HFF-Myc (cell line): Measurements from ENCODE around the gene SETBP1.

Experiments used
- DNase-seq: peaks from one replicate; pipeline ENCODE4 v3.0.0-alpha.2; 2011; ENCODE audit warnings: low read depth; ENCODE audit errors: extremely low read depth
- H3K4me3 ChIP-seq: replicated peaks from 2 replicates; pipeline ENCODE4 v1.5.1; 2011; ENCODE audit warnings: low read depth, mild to moderate bottlenecking, control low read depth, low read length
- CTCF ChIP-seq: IDR thresholded peaks from 2 replicates; pipeline ENCODE4 v1.5.1; 2012; ENCODE audit warnings: mild to moderate bottlenecking, low read depth, low read length, control low read depth; ENCODE audit errors: missing control alignments

The SETBP1 gene

GRCh38 chr18:44823286-44823685 lies 142.6 kb downstream of the SETBP1 start:
- no peak overlapping the region for H3K4me3 ChIP-seq
- no peak for TF ChIP-seq CTCF
- no peak for DNase-seq

DNA sequence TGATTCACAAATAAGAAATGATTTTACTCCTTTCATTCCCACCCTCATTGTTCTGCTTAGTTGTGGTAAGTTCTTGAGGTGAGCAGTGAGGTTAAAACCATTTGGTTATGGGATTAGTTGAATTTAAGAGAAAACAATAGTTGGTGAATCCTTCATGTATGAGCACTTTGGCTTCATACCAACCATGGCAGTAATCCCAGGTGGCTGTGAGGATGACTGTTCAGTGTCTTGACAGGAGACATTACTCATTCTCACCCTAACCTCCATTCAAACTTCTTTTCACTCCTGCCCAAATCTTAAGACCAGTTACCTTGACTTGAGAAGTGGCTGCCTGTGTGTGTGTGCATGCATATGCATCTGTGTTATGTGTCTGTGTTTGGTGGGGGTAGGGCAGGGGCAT lies 143.1 kb downstream of the SETBP1 start:
- H3K4me3 ChIP-seq = no peak overlapping the region
- no peak for TF ChIP-seq CTCF

GRCh38 chr18:44824884-44825283 lies 144.2 kb downstream of the SETBP1 start:
- H3K4me3 ChIP-seq = no peak overlapping the region
- DNase-seq = no peak
- no peak for TF ChIP-seq CTCF

More for the DNA sequence above, 143.1 kb downstream of the SETBP1 start:
- DNase-seq = no peak

DNA sequence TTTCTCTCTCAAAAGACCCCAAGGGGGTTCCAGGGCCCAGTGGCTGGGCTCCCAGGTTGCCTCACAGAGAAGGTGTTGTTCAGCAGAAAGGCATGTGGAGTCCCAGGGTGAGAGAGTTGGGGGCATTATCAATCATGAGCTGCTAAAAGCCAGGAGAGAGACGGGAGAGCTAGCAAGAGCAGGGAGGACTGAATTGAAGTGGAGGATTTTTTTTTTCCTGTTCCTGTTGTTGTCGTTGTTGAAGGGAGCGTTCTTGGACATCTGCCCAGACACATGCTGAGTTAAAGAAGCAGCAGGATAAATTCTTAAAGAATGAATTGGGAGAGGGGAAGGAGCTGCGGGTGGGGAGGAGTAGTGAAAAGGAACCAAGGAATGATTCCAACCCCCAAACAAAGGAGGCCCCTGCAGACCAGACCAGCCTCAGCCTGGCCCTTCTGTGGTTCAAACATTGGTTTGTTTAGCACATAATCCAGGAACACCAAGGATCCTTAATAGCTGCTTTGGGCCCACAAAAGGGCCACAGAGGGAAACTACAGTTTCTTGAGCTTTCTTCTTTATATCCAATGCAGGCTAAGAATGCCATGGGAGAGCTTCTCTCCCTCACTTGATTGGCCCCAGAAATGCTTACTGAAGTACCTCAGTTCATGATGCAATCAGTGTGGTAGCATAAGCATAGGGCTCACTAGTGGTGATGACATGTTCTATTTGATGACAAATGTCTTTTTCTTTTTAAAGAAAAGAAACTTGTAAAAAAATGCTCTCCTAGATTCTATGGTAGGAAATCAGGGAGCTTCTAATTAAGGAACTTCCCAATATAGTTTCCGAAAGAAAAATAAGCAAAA lies 146.0 kb downstream of the SETBP1 start:
- TF ChIP-seq CTCF = no peak
- H3K4me3 ChIP-seq = no peak overlapping the region
- peak; percentile 84 for DNase-seq

DNA sequence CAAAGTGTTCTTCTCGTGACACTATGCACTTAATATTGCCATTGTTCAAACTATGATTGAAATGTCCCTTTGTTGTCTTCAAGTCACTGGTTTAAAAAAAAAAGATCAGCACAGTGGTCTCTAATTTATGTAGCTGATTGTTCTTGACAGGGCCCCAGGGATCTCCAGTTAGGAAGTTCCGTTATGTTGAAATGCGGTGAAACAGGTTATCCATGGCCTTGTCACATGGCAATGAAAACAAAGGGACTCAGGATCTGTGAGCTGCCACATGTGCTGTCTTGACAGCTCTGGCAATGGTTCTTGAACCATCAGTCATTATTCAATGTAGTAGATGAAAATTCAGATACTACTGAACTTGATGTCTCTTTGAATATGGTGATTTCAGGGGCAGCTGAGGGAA lies 147.4 kb downstream of the SETBP1 start:
- TF ChIP-seq CTCF = no peak
- no peak overlapping the region for H3K4me3 ChIP-seq
- no peak for DNase-seq

DNA sequence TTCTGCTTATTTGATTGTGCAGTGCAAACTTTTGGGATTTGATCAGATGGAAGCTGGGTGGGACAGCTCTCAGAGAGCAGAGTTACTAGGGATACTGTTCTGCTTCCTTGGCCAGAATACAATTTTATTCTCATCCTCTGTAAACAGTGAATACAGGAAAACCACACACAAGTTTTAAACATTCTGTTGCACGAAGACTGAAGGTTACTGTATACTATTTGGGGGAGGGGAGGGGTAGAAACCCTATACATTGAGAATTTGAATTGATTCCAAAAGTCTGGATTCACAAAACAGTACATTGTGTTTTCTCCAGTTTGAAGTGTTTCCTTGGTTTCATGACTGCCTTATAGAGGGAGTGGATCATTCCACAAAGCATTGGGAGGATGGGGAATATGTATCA lies 149.9 kb downstream of the SETBP1 start:
- TF ChIP-seq CTCF = no peak
- no peak for DNase-seq
- H3K4me3 ChIP-seq = no peak overlapping the region

DNA sequence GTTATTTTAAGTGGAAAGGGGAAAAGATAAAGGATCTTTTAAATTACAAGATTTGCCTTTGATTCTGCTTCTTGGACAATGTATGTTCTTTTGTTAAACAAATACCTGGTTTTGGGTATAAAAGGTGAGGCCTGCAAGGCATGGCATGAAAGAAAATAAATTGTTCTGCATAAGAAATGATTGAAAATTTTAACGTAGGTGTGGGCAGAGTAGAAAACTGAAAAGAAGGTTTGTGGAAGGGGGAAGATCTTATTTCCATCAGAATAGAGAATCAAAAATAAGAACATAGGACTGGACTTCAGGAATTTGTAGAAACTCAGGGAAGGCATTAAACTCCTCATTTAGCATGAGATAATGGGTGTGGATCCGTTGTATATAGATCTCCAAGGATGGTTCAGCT lies 153.1 kb downstream of the SETBP1 start:
- no peak overlapping the region for H3K4me3 ChIP-seq
- no peak for DNase-seq
- TF ChIP-seq CTCF = no peak
